Coronary artery (tissue), 2 donors: ENCODE data around the gene MED12L.
"Not testable (repeated sequence)": the region's sequence is repeated elsewhere in the genome, so short reads cannot be mapped to it uniquely, and the experiment has no call there.

Experiments used
- DNase-seq: peaks from one replicate; pipeline ENCODE4 v3.0.0-alpha.2; 2017; ENCODE audit warnings: low spot score
- H3K27ac ChIP-seq, 2 donors: fragments of 200-600 bp; sonication (generic); one replicate each; pipeline ENCODE4 v1.5.1; 2016 to 2019
- H3K4me3 ChIP-seq: fragments of 200-600 bp; sonication (generic); 2 replicates; pipeline ENCODE4 v1.5.1; 2016; ENCODE audit warnings: mild to moderate bottlenecking, moderate library complexity
- CTCF ChIP-seq: fragments of 200-600 bp; sonication (generic); IDR thresholded peaks from one replicate; pipeline ENCODE4 v1.5.1; 2019; ENCODE audit warnings: antibody characterized with exemption

MED12L gene

GRCh38 chr3:151058740-151059139 lies 26.7 kb upstream of the MED12L start:
- H3K27ac ChIP-seq = no peak overlapping the region
- no peak for DNase-seq
- H3K4me3 ChIP-seq = no peak overlapping the region
- no peak for TF ChIP-seq CTCF

- Histone ChIP-seq H3K4me3 (no peak overlapping the region), H3K27ac (no peak overlapping the region)
- no peak for TF ChIP-seq CTCF
- no peak for DNase-seq
Measured at GRCh38 chr3:151062611-151063010, 22.9 kb upstream of the MED12L start.

- no peak for DNase-seq
Measured at GRCh38 chr3:151067158-151067557, 18.3 kb upstream of the MED12L start.

GRCh38 chr3:151072842-151073241 lies 12.6 kb upstream of the MED12L start:
- H3K27ac ChIP-seq, DNase-seq, H3K4me3 ChIP-seq: not testable (repeated sequence)

More at GRCh38 chr3:151067158-151067557, 18.3 kb upstream of the MED12L start:
- no peak for TF ChIP-seq CTCF
- H3K27ac ChIP-seq = no peak overlapping the region
- no peak overlapping the region for H3K4me3 ChIP-seq

- Histone ChIP-seq H3K27ac (no peak overlapping the region), H3K4me3 (no peak overlapping the region)
- no peak for TF ChIP-seq CTCF
- DNase-seq = no peak
Measured at GRCh38 chr3:151074256-151074655, 11.2 kb upstream of the MED12L start.

- DNase-seq = no peak
- TF ChIP-seq CTCF = no peak
- Histone ChIP-seq H3K4me3 (no peak overlapping the region), H3K27ac (no peak overlapping the region)
Measured at GRCh38 chr3:151075869-151076562, 9.4 kb upstream of the MED12L start.

- no peak for TF ChIP-seq CTCF
- H3K4me3 ChIP-seq = no peak overlapping the region
- DNase-seq = no peak
- no peak overlapping the region for H3K27ac ChIP-seq
Measured at GRCh38 chr3:151076626-151077025, 8.8 kb upstream of the MED12L start.

- DNase-seq, H3K27ac ChIP-seq, H3K4me3 ChIP-seq: not testable (repeated sequence)
Measured at GRCh38 chr3:151081082-151081481, 4.4 kb upstream of the MED12L start.
